CD1c-positive myeloid dendritic cell (primary cell): ENCODE data around the gene FOXO3B.
"Not testable (repeated sequence)": the region's sequence is repeated elsewhere in the genome, so short reads cannot be mapped to it uniquely, and the experiment has no call there.

ENCODE experiments used
- DNase-seq: peaks from one replicate; pipeline ENCODE4 v3.0.0-alpha.2; 2016; ENCODE audit errors: extremely low spot score

FOXO3B gene

GRCh38 chr17:18650094-18650493 is 32.0 kb downstream of the FOXO3B start:
- not testable (repeated sequence) for DNase-seq

GRCh38 chr17:18644291-18644690 is 37.8 kb downstream of the FOXO3B start, which contains the start of gene TBC1D28:
TBC1D28 (minus strand) TSS chr17:18644391; CDS start chr17:18641352, 3,039 bp downstream.
- not testable (repeated sequence) for DNase-seq

- not testable (repeated sequence) for DNase-seq
These were observed 39.0 kb downstream of the FOXO3B start for GRCh38 chr17:18643124-18643523.

GRCh38 chr17:18638357-18638756 is 43.8 kb downstream of the FOXO3B start:
- not testable (repeated sequence) for DNase-seq

- DNase-seq, result not testable (repeated sequence)
These were observed 45.9 kb downstream of the FOXO3B start for GRCh38 chr17:18636237-18636636.

- DNase-seq, result not testable (repeated sequence)
These were observed 46.3 kb downstream of the FOXO3B start for GRCh38 chr17:18635773-18636172.

- not testable (repeated sequence) for DNase-seq
These were observed 47.4 kb downstream of the FOXO3B start for GRCh38 chr17:18634550-18635263.
